ENCODE measurements around the gene STK24. TPM values are rescaled to one million over a fixed set of nuclear protein-coding genes. Genes with fewer than 3 reads are reported as not detected.

Gene STK24
- polyA plus RNA-seq, 2 of the 4 experiments (the other 2 are of a cell fraction) = 46.1 to 55.6 TPM

- no peak for FAIRE-seq
- TF ChIP-seq CBX2 (IDR thresholded peaks at IDR 0.05; ENCODE audit: borderline replicate concordance, low read depth) = no peak
- TF ChIP-seq RAD21 (conservative IDR thresholded peaks at IDR 0.05 in 1 of 2, IDR thresholded peaks at IDR 0.05 in 1 of 2) = peak; percentile 16 to 27; a peak in 2 of 5 replicates
- WGBS (ENCODE audit: missing lambda C conversion rate) = 100% methylated on average over 1 of the region's 1 CpG
- Histone ChIP-seq H3K4me1 (no peaks in the 10 kb centered on the region), H3K4me3 (no peak overlapping the region), H3K9me3 (no peaks in the 10 kb centered on the region), H3K27ac (no peak overlapping the region), H3K4me2 (no peak overlapping the region)
- CTCF ChIA-PET = no interaction called here
- POLR2A ChIA-PET = no interaction called here
- DNase-seq (ENCODE audit: low read depth in 1 of 2, low spot score in 1 of 2) = no peak
- ATAC-seq = 0 out of 6 replicates have a peak, but pooled peaks of 1 of the 2 experiments have one; percentile 28
Observed at GRCh38 chr13:98397221-98397620, 179.7 kb downstream of the STK24 start.

GRCh38 chr13:98396071-98396710 lies 180.7 kb downstream of the STK24 start:
- Histone ChIP-seq H3K4me1 (no peaks in the 10 kb centered on the region), H3K4me2 (no peak overlapping the region), H3K4me3 (no peak overlapping the region), H3K9me3 (no peaks in the 10 kb centered on the region), H3K27ac (no peak overlapping the region)
- 75% methylated on average over 3 of the region's 16 CpGs for WGBS (ENCODE audit: missing lambda C conversion rate)
- no peak for FAIRE-seq
- ATAC-seq = no peak
- no peak for DNase-seq (ENCODE audit: low read depth in 1 of 2, low spot score in 1 of 2)
- CTCF ChIA-PET = interaction anchor here (1.2 kb wide), 1 partner anchor 9 kb away, joined by 3 read pairs; no protein-coding TSS in a partner anchor
- TF ChIP-seq HDAC2 (IDR thresholded peaks at IDR 0.05) (no peak), RNF2 (IDR thresholded peaks at IDR 0.05; ENCODE audit: borderline replicate concordance, low read depth) (no peak), FOSB (CRISPR knock-in tag; IDR thresholded peaks at IDR 0.05) (no peak), SMC3 (IDR thresholded peaks at IDR 0.05) (no peak), RCOR1 (IDR thresholded peaks at IDR 0.05; ENCODE audit: low read depth, low read length) (no peak), ESRRA (IDR thresholded peaks at IDR 0.05; ENCODE audit: borderline replicate concordance, low read length) (no peak), ZC3H11A (IDR thresholded peaks at IDR 0.05) (no peak), FOXS1 (CRISPR knock-in tag; IDR thresholded peaks at IDR 0.05) (no peak), HEYL (CRISPR knock-in tag; IDR thresholded peaks at IDR 0.05) (no peak), USF2 (IDR thresholded peaks at IDR 0.05) (no peak), KDM5A (IDR thresholded peaks at IDR 0.05) (no peak), MAX (IDR thresholded peaks at IDR 0.05) (no peak), MAZ (IDR thresholded peaks at IDR 0.05; ENCODE audit: borderline replicate concordance, low read depth, low read length) (no peak), JUNB (IDR thresholded peaks at IDR 0.05) (no peak), CTCF (IDR thresholded peaks at IDR 0.05) (no peak)
- POLR2A ChIA-PET = no interaction called here

Other genes starting within 250 kb of the STK24 start
- 0.09 and 0.19 TPM in 2 replicates for gene SLC15A1, start 175.6 kb upstream of the STK24 start, polyA plus RNA-seq (2011; rRNA removed)
- gene SLC15A1, start 175.6 kb upstream of the STK24 start, polyA plus RNA-seq (2017; fragmentation: RNase III; extraction: RNeasy Plus Mini Kit Qiagen cat#74134 plus additional on column Dnase treatment) = 0.04 to 0.05 TPM in 2 of 3 replicates, not detected in the other

Measured in A549 (cell line).